GM18498 (cell line): Measurements from ENCODE around the gene SLC19A1.

Experiments used
- ATAC-seq: cut with Tn5 transposase; IDR thresholded peaks from one replicate; pipeline ENCODE4 v1.9.1; 2021; ENCODE audit warnings: mild to moderate bottlenecking, moderate library complexity; ENCODE audit not compliant: unreplicated experiment

The SLC19A1 gene

GRCh38 chr21:45558044-45558721, 15.9 kb upstream of the SLC19A1 start:
- no peak for ATAC-seq

GRCh38 chr21:45557616-45558043, 15.4 kb upstream of the SLC19A1 start:
- no peak for ATAC-seq

GRCh38 chr21:45556645-45557615, 14.7 kb upstream of the SLC19A1 start:
- ATAC-seq, result no peak

- ATAC-seq, result no peak
Observed at GRCh38 chr21:45556302-45556644, 14.0 kb upstream of the SLC19A1 start.

- no peak for ATAC-seq
Observed at GRCh38 chr21:45555557-45556301, 13.5 kb upstream of the SLC19A1 start.

GRCh38 chr21:45555251-45555556, 13.0 kb upstream of the SLC19A1 start:
- no peak for ATAC-seq

- ATAC-seq, result peak; percentile 59
Observed at GRCh38 chr21:45554477-45555175, 12.4 kb upstream of the SLC19A1 start.

GRCh38 chr21:45552696-45553391, 10.6 kb upstream of the SLC19A1 start:
- no peak for ATAC-seq

GRCh38 chr21:45551783-45552695, 9.8 kb upstream of the SLC19A1 start:
- ATAC-seq, result no peak

GRCh38 chr21:45551316-45551715, 9.1 kb upstream of the SLC19A1 start:
- ATAC-seq, result no peak

- ATAC-seq, result no peak
Observed at GRCh38 chr21:45550522-45551210, 8.4 kb upstream of the SLC19A1 start.

GRCh38 chr21:45549626-45550463, 7.6 kb upstream of the SLC19A1 start:
- ATAC-seq, result peak; percentile 36

- ATAC-seq, result no peak
Observed at GRCh38 chr21:45548711-45549491, 6.7 kb upstream of the SLC19A1 start.

- no peak for ATAC-seq
Observed at GRCh38 chr21:45547545-45547900, 5.3 kb upstream of the SLC19A1 start.

- ATAC-seq, result no peak
Observed at GRCh38 chr21:45546636-45547544, 4.7 kb upstream of the SLC19A1 start.
